Effector memory CD4-positive, alpha-beta T cell (primary cell): ENCODE results near the gene TADA2A.
"Not testable (repeated sequence)": the region's sequence is repeated elsewhere in the genome, so short reads cannot be mapped to it uniquely, and the experiment has no call there.

Experiments
- DNase-seq, 3 donors: peaks; one replicate each; pipeline ENCODE4 v3.0.0-alpha.2; 2020
- H3K27ac ChIP-seq: 2 replicates; pipeline ENCODE4 v1.7.0; 2013; ENCODE audit warnings: mild to moderate bottlenecking, low read length, moderate library complexity; ENCODE audit not compliant: insufficient read depth, poor library complexity, severe bottlenecking
- H3K27me3 ChIP-seq: replicated peaks from 2 replicates; pipeline ENCODE4 v1.7.0; 2013; ENCODE audit warnings: mild to moderate bottlenecking, low read length; ENCODE audit not compliant: insufficient read depth, control insufficient read depth, poor library complexity, severe bottlenecking
- H3K36me3 ChIP-seq: 2 replicates; pipeline ENCODE4 v1.7.0; 2013; ENCODE audit warnings: mild to moderate bottlenecking, low read length, moderate library complexity; ENCODE audit not compliant: control insufficient read depth, insufficient read depth
- H3K4me1 ChIP-seq: 2 replicates; pipeline ENCODE4 v1.7.0; 2013; ENCODE audit warnings: low read length, mild to moderate bottlenecking; ENCODE audit not compliant: control insufficient read depth, insufficient read depth, poor library complexity, severe bottlenecking
- H3K4me3 ChIP-seq: 2 replicates; pipeline ENCODE4 v1.7.0; 2013; ENCODE audit warnings: low read length, low read depth, mild to moderate bottlenecking; ENCODE audit not compliant: insufficient read depth, poor library complexity, severe bottlenecking
- H3K9me3 ChIP-seq: 2 replicates; pipeline ENCODE4 v1.7.0; 2013; ENCODE audit warnings: mild to moderate bottlenecking, low read length, moderate library complexity; ENCODE audit not compliant: control insufficient read depth

The TADA2A gene

GRCh38 chr17:37450112-37450511 is 43.4 kb downstream of the TADA2A start:
- Histone ChIP-seq H3K4me1 (no peaks in the 10 kb centered on the region), H3K36me3 (peaks cover 22% of the 10 kb centered on the region), H3K9me3 (no peaks in the 10 kb centered on the region), H3K27me3 (no peaks in the 10 kb centered on the region), H3K4me3 (no peak overlapping the region), H3K27ac (no peak overlapping the region)
- no peak for DNase-seq

DNA sequence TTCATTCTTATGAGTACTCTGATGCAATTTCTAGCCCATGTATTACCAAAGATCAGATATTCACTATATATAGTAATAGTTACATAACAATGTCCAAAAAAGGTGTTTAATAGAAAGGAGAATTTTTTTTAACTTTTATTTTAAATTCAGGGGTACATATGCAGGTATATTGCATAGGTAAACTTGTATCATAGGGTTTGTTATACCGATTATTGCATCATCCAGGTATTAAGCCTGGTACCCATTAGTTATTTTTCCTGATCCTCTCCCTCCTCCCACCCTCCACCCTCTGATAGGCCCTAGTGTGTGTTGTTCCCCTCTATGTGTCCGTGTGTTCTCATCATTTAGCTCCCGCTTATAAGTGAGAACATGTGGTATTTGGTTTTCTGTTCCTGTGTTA is 51.1 kb downstream of the TADA2A start:
- not testable (repeated sequence) for DNase-seq, H3K36me3 ChIP-seq, H3K4me3 ChIP-seq, H3K27ac ChIP-seq, H3K9me3 ChIP-seq, H3K27me3 ChIP-seq, H3K4me1 ChIP-seq

DNA sequence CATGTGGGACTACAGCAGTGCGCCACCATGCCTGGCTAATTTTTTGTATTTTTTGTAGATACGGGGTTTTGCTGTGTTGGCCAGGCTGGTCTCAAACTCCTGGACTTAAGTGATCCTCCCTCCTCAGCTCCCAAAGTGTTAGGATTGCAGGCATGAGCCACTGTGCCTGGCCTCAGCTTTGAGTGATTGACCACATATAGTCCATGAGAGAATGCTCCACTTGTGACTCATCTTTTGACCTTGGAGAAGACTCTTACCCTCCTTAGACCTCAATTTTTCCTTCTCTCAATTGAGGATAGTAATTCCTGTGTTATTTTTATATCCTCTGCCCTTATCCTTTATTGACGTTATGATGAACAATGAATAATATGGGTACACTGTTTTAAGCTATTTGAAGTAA is 52.1 kb downstream of the TADA2A start:
- DNase-seq = no peak
- Histone ChIP-seq H3K9me3 (no peaks in the 10 kb centered on the region), H3K4me1 (no peaks in the 10 kb centered on the region), H3K36me3 (peaks cover 8% of the 10 kb centered on the region), H3K27me3 (no peaks in the 10 kb centered on the region), H3K4me3 (no peak overlapping the region), H3K27ac (no peak overlapping the region)

DNA sequence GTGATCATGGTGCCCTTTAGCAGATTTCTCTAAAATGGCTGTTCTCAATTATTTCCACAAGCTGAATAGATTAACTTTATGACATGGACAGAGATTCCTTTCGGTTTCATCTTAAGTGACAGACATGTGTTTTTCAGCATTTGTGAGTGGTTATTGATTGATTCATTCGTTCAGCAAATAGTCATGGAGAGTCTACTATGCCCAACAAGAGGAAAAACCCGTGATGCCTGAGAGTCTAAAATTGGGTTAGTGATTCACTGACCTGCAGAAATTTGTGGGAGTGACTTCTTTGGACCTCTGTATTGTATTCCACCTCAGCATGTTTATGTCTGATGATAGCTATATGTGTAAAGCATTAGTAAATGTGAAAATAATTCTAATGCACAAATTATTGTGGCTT is 55.0 kb downstream of the TADA2A start:
- no peaks in the 10 kb centered on the region for H3K4me1 ChIP-seq
- H3K9me3 ChIP-seq = no peaks in the 10 kb centered on the region
- H3K4me3 ChIP-seq = no peak overlapping the region
- no peaks in the 10 kb centered on the region for H3K27me3 ChIP-seq
- no peak overlapping the region for H3K27ac ChIP-seq
- no peak for DNase-seq
- peaks cover 8% of the 10 kb centered on the region for H3K36me3 ChIP-seq

DNA sequence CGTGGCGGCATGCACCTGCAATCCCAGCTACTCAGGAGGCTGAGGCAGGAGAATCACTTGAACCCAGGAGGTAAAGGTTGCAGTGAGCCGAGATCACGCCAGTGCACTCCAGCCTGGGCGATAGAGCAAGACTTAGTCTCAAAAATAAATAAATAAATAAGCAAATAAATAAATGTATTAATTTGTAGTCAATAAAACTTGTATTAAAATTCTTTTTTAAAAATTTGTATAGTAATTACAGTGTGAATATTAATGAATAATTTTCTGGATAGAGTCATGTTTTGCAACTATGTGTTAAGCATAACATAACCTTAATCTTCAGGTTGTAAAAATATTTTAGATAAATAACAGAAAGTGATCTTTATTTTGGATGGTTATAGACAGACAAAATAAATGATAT is 55.8 kb downstream of the TADA2A start:
- no peak overlapping the region for H3K27ac ChIP-seq
- H3K4me3 ChIP-seq = no peak overlapping the region
- H3K4me1 ChIP-seq = no peaks in the 10 kb centered on the region
- no peaks in the 10 kb centered on the region for H3K27me3 ChIP-seq
- no peaks in the 10 kb centered on the region for H3K9me3 ChIP-seq
- no peak for DNase-seq
- H3K36me3 ChIP-seq = peaks cover 13% of the 10 kb centered on the region

DNA sequence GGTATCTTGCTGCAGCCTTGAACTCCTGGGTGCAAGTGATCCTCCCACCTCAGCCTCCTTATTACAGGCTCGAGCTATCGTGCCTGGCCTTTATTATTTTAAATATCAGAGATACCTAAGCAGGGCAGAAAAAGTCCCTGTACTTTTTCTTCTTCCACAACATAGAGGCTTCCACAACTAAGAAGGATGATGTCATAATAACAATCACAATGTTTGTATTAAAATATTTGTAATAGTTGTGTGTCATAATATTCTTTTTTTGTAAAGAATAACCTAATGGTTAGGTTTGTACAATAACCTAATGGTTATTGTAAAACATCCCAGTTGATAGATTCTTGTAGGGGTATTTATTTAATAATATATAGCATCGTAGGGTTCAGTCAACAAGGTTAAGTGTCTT is 56.4 kb downstream of the TADA2A start:
- no peak for DNase-seq
- no peak overlapping the region for H3K27ac ChIP-seq
- H3K4me3 ChIP-seq = no peak overlapping the region
- H3K9me3 ChIP-seq = no peaks in the 10 kb centered on the region
- H3K36me3 ChIP-seq = peaks cover 17% of the 10 kb centered on the region
- no peaks in the 10 kb centered on the region for H3K4me1 ChIP-seq
- H3K27me3 ChIP-seq = no peaks in the 10 kb centered on the region

GRCh38 chr17:37465069-37465616 is 58.5 kb downstream of the TADA2A start:
- DNase-seq = no peak
- H3K4me3 ChIP-seq = no peak overlapping the region

GRCh38 chr17:37466471-37466870 is 59.8 kb downstream of the TADA2A start:
- DNase-seq = no peak
- no peak overlapping the region for H3K27ac ChIP-seq

More at GRCh38 chr17:37465069-37465616, 58.5 kb downstream of the TADA2A start:
- no peaks in the 10 kb centered on the region for H3K27me3 ChIP-seq
- H3K9me3 ChIP-seq = no peaks in the 10 kb centered on the region
- no peak overlapping the region for H3K27ac ChIP-seq
- no peaks in the 10 kb centered on the region for H3K4me1 ChIP-seq
- peaks cover 23% of the 10 kb centered on the region for H3K36me3 ChIP-seq

GRCh38 chr17:37470181-37470580 is 63.5 kb downstream of the TADA2A start:
- Histone ChIP-seq H3K9me3 (no peaks in the 10 kb centered on the region), H3K36me3 (peaks cover 49% of the 10 kb centered on the region), H3K4me1 (no peaks in the 10 kb centered on the region), H3K27ac (no peak overlapping the region), H3K27me3 (no peaks in the 10 kb centered on the region), H3K4me3 (no peak overlapping the region)
- no peak for DNase-seq

More at GRCh38 chr17:37466471-37466870, 59.8 kb downstream of the TADA2A start:
- Histone ChIP-seq H3K4me1 (no peaks in the 10 kb centered on the region), H3K4me3 (no peak overlapping the region), H3K36me3 (peaks cover 28% of the 10 kb centered on the region), H3K27me3 (no peaks in the 10 kb centered on the region), H3K9me3 (no peaks in the 10 kb centered on the region)

GRCh38 chr17:37475731-37476420 is 69.2 kb downstream of the TADA2A start:
- Histone ChIP-seq H3K9me3 (no peaks in the 10 kb centered on the region), H3K36me3 (peaks cover 51% of the 10 kb centered on the region), H3K4me1 (no peaks in the 10 kb centered on the region), H3K27ac (no peak overlapping the region), H3K27me3 (no peaks in the 10 kb centered on the region), H3K4me3 (no peak overlapping the region)
- DNase-seq = no peak
